ENCODE results near the gene USP22.
A peak's percentile ranks its signal among the peaks of the same experiment; 100 is the strongest.
"Not testable (repeated sequence)": the region's sequence is repeated elsewhere in the genome, so short reads cannot be mapped to it uniquely, and the experiment has no call there.

USP22 gene

DNA sequence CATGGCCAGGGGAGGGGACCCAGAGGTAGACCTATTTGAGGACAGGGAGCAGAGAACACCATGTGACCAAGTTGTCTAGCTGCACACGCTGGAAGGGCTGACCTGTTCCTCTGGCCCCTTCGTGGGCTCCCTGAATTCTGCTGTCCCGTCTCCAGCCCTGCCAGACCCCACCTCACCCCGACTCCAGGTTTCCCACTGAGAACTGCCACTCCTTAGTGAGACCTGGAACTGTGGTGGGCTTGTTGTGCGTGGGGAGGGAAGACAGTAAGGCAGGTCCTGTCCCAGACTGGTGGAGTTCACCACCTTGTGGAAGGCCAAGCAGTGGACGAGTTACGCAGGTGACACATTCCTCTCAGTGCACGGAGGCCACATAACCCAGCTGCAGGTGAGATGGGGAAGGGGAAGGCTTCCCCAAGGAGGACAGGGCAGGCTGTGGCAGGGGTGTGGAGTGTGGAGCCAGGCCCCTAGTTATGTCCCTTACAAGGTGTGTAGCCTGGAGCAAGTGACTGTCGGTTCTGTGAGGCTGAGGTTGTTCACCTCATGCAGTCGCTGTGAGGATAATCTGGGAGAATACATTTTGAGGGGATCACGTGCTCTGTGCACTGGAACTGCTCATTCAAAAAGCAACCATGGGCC is 54.7 kb downstream of the USP22 start:
- DNase-seq (ENCODE audit: low read depth) = no peak

DNA sequence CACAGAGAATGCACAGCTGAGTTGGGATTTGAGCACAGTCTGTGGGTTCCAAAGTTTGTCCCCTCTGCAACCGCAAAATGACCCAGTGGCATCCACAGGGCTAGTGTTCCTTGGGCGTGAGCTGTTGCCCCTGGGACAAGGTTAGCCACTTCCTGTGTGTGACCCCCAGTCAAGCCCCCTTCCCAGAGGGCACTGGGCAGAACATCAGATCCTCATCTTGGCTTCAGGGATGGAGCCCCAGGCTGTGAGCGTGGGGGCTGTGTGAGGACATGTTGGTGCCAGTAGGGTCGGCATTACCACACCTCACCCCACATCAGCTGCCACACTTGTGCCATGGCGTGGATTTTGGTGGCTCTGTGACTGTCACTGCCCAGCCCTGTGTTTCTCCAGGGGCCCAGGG is 55.3 kb downstream of the USP22 start:
- no peak for DNase-seq (ENCODE audit: low read depth)

DNA sequence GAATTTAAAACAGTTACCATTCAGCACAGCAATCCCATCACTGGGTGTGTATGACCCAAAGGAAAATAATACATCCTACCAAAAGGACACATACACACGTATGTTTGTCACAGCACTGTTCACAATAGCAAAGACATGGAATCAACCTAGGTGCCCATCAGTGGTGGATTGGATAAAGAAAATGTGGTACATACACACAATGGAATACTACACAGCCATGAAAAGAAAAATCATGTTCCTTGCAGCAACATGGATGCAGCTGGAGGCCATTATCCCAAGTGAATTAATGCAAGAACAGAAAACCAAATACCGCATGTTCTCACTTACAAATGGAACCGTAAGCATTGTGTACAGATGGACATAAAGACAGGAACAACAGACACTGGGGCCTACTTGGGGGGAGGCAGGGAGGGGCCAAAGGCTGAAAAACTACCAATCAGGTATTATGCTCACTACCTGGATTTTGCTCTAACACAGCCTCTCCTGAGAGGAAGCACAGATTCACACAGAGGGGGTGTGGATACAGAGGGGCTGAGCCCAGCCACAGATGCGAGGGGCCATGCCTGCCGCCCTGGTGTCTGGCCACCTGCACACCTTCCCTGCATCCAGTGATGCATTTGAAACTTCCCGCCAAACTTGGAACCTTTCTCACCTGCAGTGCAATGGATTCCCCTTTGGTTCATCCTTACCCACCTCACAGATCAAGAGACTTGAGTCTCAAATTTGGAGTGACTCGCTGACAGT is 55.9 kb downstream of the USP22 start:
- DNase-seq (ENCODE audit: low read depth) = no peak

DNA sequence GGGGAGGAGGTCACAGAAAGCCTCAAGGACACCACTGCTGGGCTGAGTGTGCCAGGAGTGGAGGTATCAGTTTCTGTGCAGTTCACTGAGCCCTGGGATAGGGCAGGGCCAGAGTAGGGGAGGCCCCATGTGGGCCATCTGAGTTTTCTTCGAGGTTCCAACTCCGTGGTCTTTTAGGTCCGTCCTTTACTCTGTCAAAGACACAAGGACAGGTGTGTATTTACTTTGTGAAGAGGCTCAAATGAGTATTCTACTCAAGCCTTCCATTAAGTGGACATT is 59.5 kb downstream of the USP22 start:
- no peak for DNase-seq (ENCODE audit: low read depth)

DNA sequence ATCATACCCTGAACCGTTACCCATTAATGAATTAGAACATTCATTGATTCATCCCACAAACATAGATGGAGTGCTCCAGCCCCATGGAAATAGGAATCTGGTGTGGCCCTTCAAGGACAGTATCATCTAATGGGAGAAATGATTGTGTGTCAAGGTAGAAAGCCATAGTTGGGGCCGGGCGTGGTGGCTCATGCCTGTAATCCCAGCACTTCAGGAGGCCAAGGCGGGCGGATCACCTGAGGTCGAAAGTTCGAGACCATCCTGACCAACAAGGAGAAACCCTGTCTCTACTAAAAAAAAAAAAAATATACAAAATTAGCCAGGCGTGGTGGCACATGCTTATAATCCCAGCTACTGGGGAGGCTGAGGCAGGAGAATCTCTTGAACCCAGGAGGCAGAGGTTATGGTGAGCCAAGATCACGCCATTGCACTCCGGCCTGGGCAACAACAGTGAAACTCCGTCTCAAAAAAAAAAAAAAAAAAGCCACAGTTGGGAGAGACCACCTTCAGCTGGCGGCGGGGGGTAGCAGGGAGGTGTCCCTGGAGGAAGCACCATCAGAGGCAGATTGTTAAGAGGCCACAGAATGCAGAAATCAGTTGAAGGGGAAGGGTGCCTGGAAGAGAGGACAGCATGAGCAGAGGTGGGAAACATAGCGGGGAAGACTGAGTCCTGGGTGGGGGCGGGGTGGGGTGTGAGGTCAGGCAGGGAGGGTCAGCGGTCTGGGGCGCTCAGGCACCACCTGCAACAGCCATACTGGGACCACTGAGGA is 60.0 kb downstream of the USP22 start:
- DNase-seq (ENCODE audit: low read depth) = no peak

DNA sequence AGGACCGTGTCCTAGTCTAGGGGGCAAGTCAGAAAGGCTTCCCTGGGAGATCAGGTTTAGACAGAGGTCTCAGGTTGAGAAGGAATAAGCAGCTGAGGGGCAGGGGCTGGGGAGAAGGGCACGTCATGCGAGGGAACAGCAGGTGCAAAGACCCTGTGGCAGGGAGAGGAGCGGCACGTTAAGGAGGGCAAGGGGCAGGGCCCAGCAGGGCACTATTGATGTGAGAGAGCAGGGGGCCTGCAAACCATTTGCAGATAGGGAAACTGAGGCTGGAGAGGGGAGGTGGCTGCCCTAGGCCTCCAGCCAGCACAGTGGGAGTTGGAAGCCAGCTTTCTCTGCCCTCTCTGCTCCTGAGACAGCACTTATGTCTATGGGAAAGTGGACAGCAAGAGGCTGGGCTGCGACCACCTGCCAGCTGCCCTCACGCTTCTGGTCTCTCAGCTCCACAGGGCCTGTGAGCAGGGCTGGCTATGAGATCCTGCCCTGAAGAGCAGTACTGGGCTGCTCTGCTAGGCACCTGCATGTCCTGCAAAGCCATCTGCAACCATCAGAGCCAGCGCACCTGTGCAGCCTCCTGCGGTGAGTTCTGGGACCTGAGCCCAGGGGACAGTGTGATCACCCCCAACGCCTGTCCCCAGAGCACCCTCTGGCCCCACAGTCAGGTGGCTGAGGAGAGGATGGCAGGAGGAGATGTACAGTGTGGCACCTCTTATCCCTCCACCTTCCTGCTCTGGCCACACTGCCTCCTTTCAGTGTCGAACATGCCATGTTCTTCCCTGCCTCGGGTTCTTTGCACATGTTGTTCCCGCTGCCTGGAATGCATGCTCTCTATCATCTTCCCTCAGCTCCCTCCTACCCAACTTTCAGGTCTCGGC is 61.5 kb downstream of the USP22 start:
- no peak for DNase-seq (ENCODE audit: low read depth)

DNA sequence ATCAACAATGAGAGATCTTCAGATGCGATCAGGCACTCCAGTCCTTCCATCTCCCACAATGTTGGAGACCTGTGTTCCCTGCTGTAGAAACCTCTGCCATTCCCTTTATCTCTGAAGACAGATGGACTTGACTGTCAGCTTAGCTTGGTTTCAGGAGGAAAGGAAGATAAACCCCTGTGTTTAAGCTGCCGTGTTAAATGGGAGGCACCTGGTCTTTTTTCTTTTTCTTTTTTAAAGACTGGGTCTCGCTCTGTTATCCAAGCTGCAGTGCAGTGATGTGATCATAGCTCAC is 63.1 kb downstream of the USP22 start:
- DNase-seq (ENCODE audit: low read depth) = no peak

DNA sequence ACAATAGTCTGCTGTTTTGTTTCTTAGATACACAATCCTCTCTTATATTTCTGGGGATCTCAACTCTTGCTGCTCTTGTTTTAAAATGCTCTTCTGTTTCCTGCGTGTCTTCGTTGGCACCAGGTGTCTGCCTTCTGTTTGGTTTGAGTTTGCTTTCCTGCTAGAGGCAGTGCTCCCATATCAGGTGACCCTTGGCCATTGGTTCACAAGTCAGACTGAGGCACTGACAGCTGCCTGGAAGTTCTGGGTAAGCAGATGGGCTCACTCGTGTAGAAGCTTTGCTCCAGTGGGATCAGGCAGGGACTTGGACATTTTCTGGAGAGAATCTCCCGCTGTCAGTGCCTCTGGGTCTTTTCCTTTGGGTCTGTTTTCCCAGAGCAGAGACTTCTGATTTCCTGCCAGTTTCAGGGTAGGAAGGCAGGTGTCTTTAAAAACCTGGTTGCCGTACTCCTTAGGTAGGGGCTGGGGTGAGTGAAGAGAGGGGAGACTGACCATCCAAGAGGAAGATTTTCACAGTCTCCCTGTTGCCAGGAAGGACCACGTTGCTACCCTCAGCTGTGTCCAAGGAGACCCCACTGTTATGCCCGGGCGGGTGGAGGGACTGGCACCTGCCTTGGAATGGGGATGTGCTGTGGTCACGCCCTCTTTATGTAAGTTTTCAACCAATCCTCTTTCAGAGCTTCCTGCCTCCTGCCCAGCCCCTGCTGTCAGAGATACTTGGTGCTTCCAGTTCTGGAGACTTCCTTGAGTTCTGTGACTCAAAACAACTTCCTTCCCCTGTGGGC is 63.6 kb downstream of the USP22 start:
- not testable (repeated sequence) for DNase-seq (ENCODE audit: low read depth)

DNA sequence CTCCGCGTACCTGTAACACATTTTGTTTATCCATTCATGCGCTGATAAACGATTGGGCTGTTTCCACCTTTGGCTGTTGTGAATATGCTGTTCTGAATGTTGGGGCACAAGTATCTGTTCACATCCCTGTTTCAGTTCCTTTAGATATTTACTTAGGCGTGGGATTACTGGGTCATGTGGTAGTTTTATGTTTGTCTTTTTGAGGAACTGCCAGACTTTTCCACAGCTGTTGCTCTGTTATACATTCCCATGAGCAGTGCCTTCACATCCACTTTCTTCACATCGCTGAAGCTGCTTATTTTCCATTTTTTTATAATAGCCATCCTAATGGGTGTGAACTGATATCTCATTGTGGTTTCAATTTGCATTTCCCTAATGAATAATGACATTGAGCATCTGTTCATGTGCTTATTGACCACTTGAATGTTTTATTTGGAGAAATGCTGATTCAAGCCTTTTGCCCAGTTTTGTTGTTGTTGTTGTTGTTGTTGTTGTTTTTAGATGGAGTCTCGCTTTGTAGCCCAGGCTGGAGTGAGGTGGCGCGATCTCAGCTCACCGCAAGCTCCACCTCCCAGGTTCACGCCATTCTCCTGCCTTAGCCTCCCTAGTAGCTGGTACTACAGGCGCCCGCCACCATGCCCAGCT is 65.1 kb downstream of the USP22 start:
- DNase-seq (ENCODE audit: low read depth) = not testable (repeated sequence)

DNA sequence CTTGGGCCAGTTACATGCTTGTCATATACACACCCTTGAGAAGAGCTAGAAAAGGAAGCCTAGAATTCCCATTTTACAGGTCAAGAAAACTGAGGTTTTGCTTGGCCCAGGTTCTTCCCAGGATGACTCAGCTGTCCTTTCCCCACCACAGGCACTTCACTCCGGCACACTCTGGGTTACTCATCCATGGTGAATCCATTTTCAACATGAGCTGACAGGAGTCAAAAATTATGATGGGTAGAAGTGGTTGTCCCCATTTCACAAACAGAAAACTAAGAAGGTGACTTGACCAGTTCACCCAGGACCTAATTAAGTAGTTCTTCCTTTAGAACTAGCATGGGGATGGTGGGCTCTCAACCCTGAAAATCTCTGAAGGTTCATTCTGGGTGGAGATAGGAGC is 67.2 kb downstream of the USP22 start:
- DNase-seq (ENCODE audit: low read depth) = no peak

DNA sequence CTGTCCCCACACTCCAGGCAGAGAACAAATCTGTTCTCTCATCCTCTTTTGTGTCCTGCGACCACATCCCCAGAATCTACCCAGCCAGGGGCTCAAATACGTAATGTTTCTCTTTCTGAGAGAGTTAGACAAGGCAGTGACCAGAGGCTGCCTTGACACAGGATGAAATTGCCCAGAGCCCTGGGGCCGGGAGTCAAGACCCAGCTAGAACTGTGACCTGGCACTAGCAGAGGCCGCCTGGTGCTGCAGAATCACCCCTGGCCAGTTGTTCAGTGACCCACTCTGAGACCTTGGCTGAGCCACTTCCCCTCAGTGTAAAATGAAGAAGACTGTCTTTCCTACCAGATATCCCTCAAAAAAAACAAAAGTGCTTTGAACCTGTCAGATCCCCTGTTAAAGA is 72.5 kb downstream of the USP22 start:
- no peak for DNase-seq (ENCODE audit: low read depth)

DNA sequence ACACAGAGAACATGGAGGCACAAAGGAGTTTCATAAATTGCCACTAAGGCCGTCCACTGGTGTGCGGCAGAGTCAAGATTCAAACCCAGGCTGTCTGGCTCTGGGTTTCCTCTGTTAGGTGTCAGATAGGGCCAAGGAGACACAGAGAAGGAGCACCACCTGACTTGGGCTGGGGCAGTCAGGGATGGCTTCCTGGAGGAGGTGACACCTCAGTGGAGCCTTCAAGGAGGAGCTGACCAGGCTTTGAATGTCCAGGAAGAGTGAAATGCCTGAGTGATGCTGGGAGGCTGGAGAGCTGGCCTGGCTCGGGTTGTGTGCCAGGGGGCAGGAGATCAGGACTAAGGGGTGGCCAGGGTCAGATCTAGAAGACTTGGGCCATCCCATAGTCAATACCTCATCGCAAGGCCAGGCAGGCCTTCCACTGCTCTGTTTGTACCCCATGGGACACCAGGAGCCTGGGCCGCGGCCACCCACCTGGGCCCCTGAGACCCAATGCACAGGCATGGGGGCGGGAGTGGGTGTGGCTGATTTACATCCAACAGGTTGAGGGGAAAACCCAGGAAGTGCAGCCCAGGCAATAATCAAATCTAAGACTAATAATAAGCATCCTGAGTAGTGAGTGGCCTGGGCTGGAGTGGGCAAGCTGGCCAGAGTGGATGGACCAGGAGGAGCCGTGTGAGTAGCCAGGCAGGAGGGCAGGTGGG is 73.7 kb downstream of the USP22 start:
- no peak for DNase-seq (ENCODE audit: low read depth)

DNA sequence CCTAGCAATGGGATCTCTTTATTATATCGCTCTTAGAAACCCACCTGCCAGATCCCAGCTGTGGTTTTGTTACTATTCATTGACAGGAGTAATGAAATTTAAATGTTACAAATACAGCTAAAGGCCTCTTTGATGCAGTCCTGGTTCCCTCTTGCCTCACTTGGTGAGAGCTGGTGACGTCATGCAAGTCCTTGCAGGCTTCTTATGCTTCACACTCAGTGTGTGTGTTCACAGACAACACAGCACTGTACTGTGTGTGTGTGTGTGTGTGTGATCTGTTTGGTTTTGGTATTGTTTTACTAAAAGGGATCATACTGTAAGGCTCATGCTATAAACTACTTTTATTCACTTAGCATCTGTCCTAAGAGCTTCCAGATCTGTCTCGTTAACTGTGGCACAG is 75.0 kb downstream of the USP22 start:
- no peak for DNase-seq (ENCODE audit: low read depth)

DNA sequence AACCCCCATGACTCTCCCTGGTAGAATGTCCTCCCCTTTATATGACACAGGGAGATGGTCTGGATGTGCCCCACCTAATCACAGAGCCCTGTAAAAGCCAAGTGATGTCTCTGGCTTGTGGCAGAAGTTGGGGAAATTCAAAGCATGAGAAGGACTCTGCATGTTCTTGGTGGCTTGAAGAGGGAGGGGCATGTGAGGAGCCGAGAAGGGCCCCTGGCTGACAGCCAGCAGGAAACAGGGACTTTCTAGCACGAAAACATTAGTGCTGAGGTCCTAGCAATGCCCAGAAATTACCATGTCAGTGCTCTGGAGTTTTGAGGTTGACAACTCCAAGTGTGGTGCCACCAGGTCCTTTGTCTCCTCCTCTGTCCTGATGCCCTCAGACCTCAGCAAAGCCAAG is 75.9 kb downstream of the USP22 start:
- no peak for DNase-seq (ENCODE audit: low read depth)

DNA sequence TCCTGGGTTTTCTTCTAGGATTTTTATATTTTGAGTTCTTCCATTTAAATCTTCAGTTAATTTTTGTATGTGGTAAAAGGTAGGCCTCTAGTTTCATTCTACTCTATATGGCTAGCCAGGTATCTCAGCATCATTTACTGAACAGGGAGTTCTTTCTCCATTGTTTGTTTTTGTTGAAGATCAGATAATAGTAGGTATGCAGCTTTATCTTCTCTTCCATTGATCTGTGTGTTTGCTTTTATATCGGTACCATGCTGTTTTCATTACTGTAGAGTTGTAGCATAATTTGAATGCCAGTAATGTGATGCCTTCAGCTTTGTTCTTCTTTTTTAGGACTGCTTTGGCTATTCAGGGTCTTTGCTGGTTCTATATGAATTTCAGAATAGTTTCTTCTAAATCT is 77.3 kb downstream of the USP22 start:
- no peak for DNase-seq (ENCODE audit: low read depth)

DNA sequence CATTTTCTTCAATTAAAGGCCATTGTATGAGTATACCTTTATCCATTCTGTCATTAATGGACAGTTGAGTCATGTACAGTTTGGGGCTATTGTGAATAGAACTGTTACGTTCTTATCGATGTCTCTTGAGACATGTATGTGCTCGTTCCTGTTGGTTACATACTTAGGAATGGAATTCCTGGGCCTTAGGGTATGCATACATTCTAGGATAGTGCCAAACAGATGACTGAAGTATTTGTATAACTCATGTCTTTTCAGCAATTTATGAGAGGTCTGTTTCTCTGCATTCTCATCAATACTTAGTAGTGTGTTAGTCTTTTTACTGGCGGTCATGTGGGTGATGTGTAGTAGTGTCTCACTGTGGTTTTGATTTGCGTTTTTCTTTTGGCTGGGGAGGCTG is 81.2 kb downstream of the USP22 start:
- peak; percentile 9 for DNase-seq (ENCODE audit: low read depth)

DNA sequence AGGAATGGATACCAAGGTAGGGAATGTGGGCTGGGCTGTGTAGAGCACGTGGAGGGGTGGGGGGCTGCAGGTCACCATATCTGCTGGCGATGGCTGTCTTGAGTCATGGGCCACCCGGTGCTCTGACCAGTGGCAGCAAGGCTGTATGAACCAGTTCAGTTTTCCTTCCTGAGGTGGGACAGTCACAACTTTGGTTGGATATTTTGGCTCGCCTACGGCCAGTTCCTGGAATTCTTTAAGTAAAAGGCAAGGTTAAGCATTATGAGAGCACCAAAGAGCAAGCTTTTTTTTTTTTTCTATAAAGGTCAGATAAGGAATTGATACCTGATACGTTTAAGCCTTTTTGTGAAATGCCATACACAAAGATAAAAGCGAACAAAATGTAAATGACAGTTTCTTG is 81.9 kb downstream of the USP22 start:
- no peak for DNase-seq (ENCODE audit: low read depth)

DNA sequence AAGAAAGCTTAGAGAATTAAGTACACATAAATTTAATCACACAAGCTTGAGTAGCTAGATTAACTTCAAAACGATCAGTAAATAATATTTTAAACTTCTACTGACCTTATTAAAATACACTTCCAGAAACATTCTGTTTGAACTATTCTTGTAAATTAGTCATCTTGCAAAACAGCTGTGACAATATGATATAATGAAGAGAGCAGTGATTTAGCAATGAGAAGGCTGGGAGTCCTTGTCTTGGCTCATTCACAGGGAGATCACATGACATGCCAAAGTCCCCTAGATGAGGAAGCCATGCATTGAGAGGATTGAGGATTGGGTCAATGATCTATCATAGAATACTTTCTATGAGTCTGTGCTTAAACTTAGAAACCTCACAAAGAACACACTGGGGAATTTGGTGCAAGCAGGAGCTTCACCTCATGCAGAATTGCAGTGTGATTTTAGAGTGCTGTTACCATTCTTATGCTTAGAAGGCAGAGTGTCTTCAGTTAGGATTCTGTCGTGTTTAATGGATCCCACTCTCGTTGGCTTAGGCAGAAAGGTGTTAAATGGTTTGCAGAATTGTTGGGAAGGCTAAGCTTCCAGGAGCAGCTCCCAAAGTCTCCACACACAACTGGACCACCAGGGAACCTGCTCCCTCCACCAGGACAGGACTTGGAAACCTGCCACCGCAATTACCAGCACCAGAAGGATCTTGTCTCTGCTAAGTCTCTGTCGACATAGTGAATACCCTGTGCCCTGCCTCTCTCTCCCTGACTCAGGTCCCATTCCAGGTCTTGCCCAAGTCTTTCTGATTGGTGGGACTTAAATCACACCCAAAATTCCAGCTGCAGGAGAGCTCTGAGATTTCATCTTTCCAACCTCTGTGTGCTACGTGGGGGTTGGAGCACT is 87.1 kb downstream of the USP22 start:
- DNase-seq (ENCODE audit: low read depth) = no peak

DNA sequence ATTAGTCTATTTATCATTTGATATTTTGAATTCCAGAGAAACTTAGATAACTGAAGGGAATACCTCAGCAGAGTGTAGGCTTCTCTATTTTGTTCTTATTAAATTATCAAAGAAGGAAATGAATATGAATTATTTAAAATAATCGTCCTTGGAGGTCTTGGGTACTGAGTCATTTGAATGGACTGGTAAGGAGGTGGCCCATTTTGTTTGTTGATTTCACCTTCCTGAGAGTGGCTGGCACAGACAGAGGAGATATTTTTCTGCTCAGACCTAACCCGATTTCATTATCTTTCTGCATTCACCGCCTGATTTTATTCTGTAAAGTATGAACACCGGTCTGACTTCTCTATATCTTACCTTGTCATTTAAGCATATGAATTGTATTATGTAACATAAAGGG is 88.0 kb downstream of the USP22 start:
- DNase-seq (ENCODE audit: low read depth) = no peak

DNA sequence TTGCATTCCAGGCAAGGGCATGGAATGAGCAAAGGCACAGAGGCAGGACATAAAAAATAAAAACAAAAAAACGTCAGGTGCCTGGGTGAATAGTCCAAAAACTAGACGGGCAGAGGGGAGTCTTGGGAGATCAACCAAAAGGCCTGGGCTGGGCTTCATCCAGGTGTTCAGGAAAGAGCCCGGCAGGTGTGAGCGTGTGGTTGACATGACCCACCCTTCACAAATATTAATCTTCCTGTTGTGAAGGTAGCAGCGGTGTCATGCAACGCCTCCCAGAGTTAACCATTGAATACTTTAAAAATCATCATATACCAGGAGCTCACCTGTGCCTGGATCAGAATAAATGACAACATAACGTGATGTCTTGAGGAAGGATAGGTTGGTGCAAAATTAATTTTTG is 90.6 kb downstream of the USP22 start:
- no peak for DNase-seq (ENCODE audit: low read depth)

Measured in HS-5 (cell line).